Vagina (tissue), 2 donors: Measurements from ENCODE around the gene ZNF595. TPM values are rescaled to one million over a fixed set of nuclear protein-coding genes. Genes with fewer than 3 reads are reported as not detected.
"Not testable (repeated sequence)": the region's sequence is repeated elsewhere in the genome, so short reads cannot be mapped to it uniquely, and the experiment has no call there.

Source experiments
- DNase-seq, 2 donors: peaks; one replicate each; pipeline ENCODE4 v3.0.0-alpha.2; 2017; ENCODE audit errors: extremely low spot score in 2 of 2
- H3K27ac ChIP-seq: fragments of 200-600 bp; sonication (generic); one replicate; pipeline ENCODE4 v1.5.1; 2019
- H3K27me3 ChIP-seq: fragments of 200-600 bp; sonication (generic); one replicate; pipeline ENCODE4 v1.5.1; 2019
- H3K36me3 ChIP-seq, 2 donors: fragments of 200-600 bp; sonication (generic); one replicate each; pipeline ENCODE4 v1.5.1; 2017 to 2019
- H3K4me1 ChIP-seq: fragments of 200-600 bp; sonication (generic); one replicate; pipeline ENCODE4 v1.5.1; 2019
- H3K4me3 ChIP-seq, 2 donors: fragments of 200-600 bp; sonication (generic); 1 replicate in 1 of 2; 2 replicates in 1 of 2; pipeline ENCODE4 v1.5.1; 2016 to 2019
- H3K9me3 ChIP-seq: fragments of 200-600 bp; sonication (generic); one replicate; pipeline ENCODE4 v1.5.1; 2019
- intact Hi-C: fragments of 100-400 bp; cut with DNase I; formaldehyde crosslinking; loops from one replicate; pipeline ENCODE4 v1.15.1; 2023
- total RNA-seq: library from RNA; depleted of rRNA; stranded (reverse); fragments of >200 nt; gene quantifications from one replicate; pipeline ENCODE4 v1.2.3, GENCODE V29; 2016

The ZNF595 gene
- 12.8 TPM for total RNA-seq

- H3K27me3 ChIP-seq, intact Hi-C loops, DNase-seq, H3K9me3 ChIP-seq, H3K36me3 ChIP-seq, H3K4me1 ChIP-seq, H3K27ac ChIP-seq: not testable (repeated sequence)
- peak within 1 kb of the TSS; percentile 30 to 40 for H3K4me3 ChIP-seq
Observed at GRCh38 chr4:52804-53479, at the start of gene ZNF595. Gene ZNF595, plus strand, starts transcription at chr4:53321. Its CDS starts 168 bp downstream, at chr4:53489.

- H3K4me1 ChIP-seq, H3K27ac ChIP-seq, DNase-seq, H3K27me3 ChIP-seq, H3K36me3 ChIP-seq, H3K4me3 ChIP-seq, intact Hi-C loops, H3K9me3 ChIP-seq: not testable (repeated sequence)
Observed at GRCh38 chr4:9937-10870, 42.9 kb upstream of the ZNF595 start.

GRCh38 chr4:11095-11815 is 41.9 kb upstream of the ZNF595 start:
- H3K4me3 ChIP-seq, H3K4me1 ChIP-seq, H3K27me3 ChIP-seq, H3K27ac ChIP-seq, H3K36me3 ChIP-seq, DNase-seq, H3K9me3 ChIP-seq, intact Hi-C loops: not testable (repeated sequence)

- intact Hi-C loops, H3K4me1 ChIP-seq, H3K27me3 ChIP-seq, H3K9me3 ChIP-seq, H3K4me3 ChIP-seq, H3K36me3 ChIP-seq, H3K27ac ChIP-seq, DNase-seq: not testable (repeated sequence)
Observed at GRCh38 chr4:11816-12417, 41.2 kb upstream of the ZNF595 start.

GRCh38 chr4:18128-18527 is 35.0 kb upstream of the ZNF595 start:
- H3K27ac ChIP-seq, H3K4me1 ChIP-seq, H3K9me3 ChIP-seq, H3K36me3 ChIP-seq, DNase-seq, H3K27me3 ChIP-seq, intact Hi-C loops, H3K4me3 ChIP-seq: not testable (repeated sequence)

- H3K27ac ChIP-seq, intact Hi-C loops, DNase-seq, H3K36me3 ChIP-seq, H3K4me1 ChIP-seq, H3K4me3 ChIP-seq, H3K9me3 ChIP-seq, H3K27me3 ChIP-seq: not testable (repeated sequence)
Observed at GRCh38 chr4:18589-18988, 34.5 kb upstream of the ZNF595 start.

GRCh38 chr4:22882-23281 is 30.2 kb upstream of the ZNF595 start:
- H3K36me3 ChIP-seq, H3K9me3 ChIP-seq, intact Hi-C loops, H3K4me1 ChIP-seq, DNase-seq, H3K27me3 ChIP-seq, H3K4me3 ChIP-seq, H3K27ac ChIP-seq: not testable (repeated sequence)

GRCh38 chr4:24359-24758 is 28.8 kb upstream of the ZNF595 start:
- H3K4me3 ChIP-seq, intact Hi-C loops, DNase-seq, H3K4me1 ChIP-seq, H3K27me3 ChIP-seq, H3K27ac ChIP-seq, H3K36me3 ChIP-seq, H3K9me3 ChIP-seq: not testable (repeated sequence)

GRCh38 chr4:27501-27900 is 25.6 kb upstream of the ZNF595 start:
- H3K36me3 ChIP-seq, H3K4me3 ChIP-seq, H3K4me1 ChIP-seq, H3K9me3 ChIP-seq, H3K27ac ChIP-seq, intact Hi-C loops, H3K27me3 ChIP-seq: not testable (repeated sequence)
- DNase-seq = peak in 1 of 2 donors; percentile 87

- DNase-seq, intact Hi-C loops, H3K27ac ChIP-seq, H3K4me3 ChIP-seq, H3K4me1 ChIP-seq, H3K27me3 ChIP-seq, H3K9me3 ChIP-seq, H3K36me3 ChIP-seq: not testable (repeated sequence)
Observed at GRCh38 chr4:28767-29542, 24.2 kb upstream of the ZNF595 start.

GRCh38 chr4:33314-33713 is 19.8 kb upstream of the ZNF595 start:
- H3K27ac ChIP-seq, H3K4me3 ChIP-seq, H3K36me3 ChIP-seq, H3K4me1 ChIP-seq, intact Hi-C loops, H3K9me3 ChIP-seq, DNase-seq, H3K27me3 ChIP-seq: not testable (repeated sequence)

- H3K27me3 ChIP-seq, H3K4me3 ChIP-seq, H3K4me1 ChIP-seq, DNase-seq, H3K36me3 ChIP-seq, intact Hi-C loops, H3K27ac ChIP-seq, H3K9me3 ChIP-seq: not testable (repeated sequence)
Observed at GRCh38 chr4:36559-37415, 16.3 kb upstream of the ZNF595 start.
